SU-DHL-6 (cell line): Measurements from ENCODE around the gene WDR48.

ENCODE experiments used
- EZH2phosphoT487 ChIP-seq: fragments of 200-600 bp; sonication (generic), shearing (Covaris generic); conservative IDR thresholded peaks from 2 replicates; pipeline ENCODE4 v1.6.1; 2018; ENCODE audit warnings: mild to moderate bottlenecking, antibody characterized with exemption, low read length, moderate library complexity, mixed read lengths
- TF ChIP-seq, protein P1 (sequence below): fragments of 200-600 bp; sonication (generic); IDR thresholded peaks from one replicate; pipeline ENCODE4 v1.5.1; 2017; ENCODE audit warnings: antibody characterized with exemption, mild to moderate bottlenecking, low read length, moderate library complexity; ENCODE audit not compliant: insufficient read depth, poor library complexity, severe bottlenecking

DNA sequence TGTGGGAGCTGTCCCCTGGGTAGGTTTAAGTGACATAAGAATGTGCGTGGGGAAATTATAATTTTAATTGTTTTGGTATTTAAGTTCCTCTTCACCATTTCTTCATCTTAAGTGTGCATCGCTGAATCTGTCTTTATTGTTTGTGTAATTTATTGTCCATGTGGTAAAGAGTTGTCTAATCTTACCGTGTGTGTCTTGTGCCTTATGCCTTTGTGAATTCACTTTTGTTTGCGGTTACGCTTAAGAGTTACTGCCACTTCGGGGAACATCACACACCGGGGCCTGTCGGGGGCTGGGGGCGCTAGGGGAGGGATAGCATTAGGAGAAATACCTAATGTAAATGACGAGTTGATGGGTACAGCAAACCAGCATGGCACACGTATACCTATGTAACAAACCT lies 767 bp downstream of the WDR48 start:
- TF ChIP-seq, protein P1, sequence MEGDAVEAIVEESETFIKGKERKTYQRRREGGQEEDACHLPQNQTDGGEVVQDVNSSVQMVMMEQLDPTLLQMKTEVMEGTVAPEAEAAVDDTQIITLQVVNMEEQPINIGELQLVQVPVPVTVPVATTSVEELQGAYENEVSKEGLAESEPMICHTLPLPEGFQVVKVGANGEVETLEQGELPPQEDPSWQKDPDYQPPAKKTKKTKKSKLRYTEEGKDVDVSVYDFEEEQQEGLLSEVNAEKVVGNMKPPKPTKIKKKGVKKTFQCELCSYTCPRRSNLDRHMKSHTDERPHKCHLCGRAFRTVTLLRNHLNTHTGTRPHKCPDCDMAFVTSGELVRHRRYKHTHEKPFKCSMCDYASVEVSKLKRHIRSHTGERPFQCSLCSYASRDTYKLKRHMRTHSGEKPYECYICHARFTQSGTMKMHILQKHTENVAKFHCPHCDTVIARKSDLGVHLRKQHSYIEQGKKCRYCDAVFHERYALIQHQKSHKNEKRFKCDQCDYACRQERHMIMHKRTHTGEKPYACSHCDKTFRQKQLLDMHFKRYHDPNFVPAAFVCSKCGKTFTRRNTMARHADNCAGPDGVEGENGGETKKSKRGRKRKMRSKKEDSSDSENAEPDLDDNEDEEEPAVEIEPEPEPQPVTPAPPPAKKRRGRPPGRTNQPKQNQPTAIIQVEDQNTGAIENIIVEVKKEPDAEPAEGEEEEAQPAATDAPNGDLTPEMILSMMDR: no peak
- TF ChIP-seq EZH2phosphoT487: no peak
